Lower lobe of right lung (tissue), 2 donors: Measurements from ENCODE around the gene MAP2K4. TPM values are rescaled to one million over a fixed set of nuclear protein-coding genes. Genes with fewer than 3 reads are reported as not detected.

Experiments used
- ATAC-seq, 2 donors: fragments of 200-7000 bp; cut with Tn5 transposase; one replicate each; pipeline ENCODE4 v1.9.1; 2020 to 2022; ENCODE audit warnings: mild to moderate bottlenecking in 2 of 2, moderate library complexity in 2 of 2
- DNase-seq: peaks from one replicate; pipeline ENCODE4 v3.0.0-alpha.2; 2020
- H3K27ac ChIP-seq: fragments of 200-600 bp; one replicate; pipeline ENCODE4 v1.8.0; 2022
- H3K27me3 ChIP-seq: fragments of 200-600 bp; one replicate; pipeline ENCODE4 v1.8.0; 2022; ENCODE audit warnings: low read depth
- H3K36me3 ChIP-seq: fragments of 200-600 bp; one replicate; pipeline ENCODE4 v1.8.0; 2022; ENCODE audit warnings: mild to moderate bottlenecking
- H3K4me1 ChIP-seq: fragments of 200-600 bp; one replicate; pipeline ENCODE4 v1.8.0; 2022
- H3K4me3 ChIP-seq: fragments of 200-600 bp; one replicate; pipeline ENCODE4 v1.8.0; 2022; ENCODE audit warnings: mild to moderate bottlenecking
- H3K9me3 ChIP-seq: fragments of 200-600 bp; one replicate; pipeline ENCODE4 v1.8.0; 2022
- intact Hi-C: fragments of 100-400 bp; cut with DNase I; formaldehyde crosslinking; loops from one replicate; pipeline ENCODE4 v1.11.0; 2022
- total RNA-seq: library from RNA; stranded (reverse); fragmentation: NEBNext Ultra II Directional; extraction: Animal tissue kit (Norgen Biotek cat#: 25700); gene quantifications from one replicate; pipeline ENCODE4 v1.2.1, GENCODE V29; 2021
- TF ChIP-seq, protein P1 (sequence below): fragments of 200-600 bp; IDR thresholded peaks from one replicate; pipeline ENCODE4 v1.8.0; 2022; ENCODE audit warnings: antibody characterized with exemption, mild to moderate bottlenecking
- donor health status: DM: no; HTN: yes; CAD: no; lungs with severe emphysema.

The MAP2K4 gene
- total RNA-seq, 1 donor from 2014 or later = 33.0 TPM

GRCh38 chr17:12113156-12113555 is 92.5 kb downstream of the MAP2K4 start:
- DNase-seq (no peak), ATAC-seq (no peak)
- H3K4me1 ChIP-seq = no peaks in the 10 kb centered on the region
- TF ChIP-seq, protein P1, sequence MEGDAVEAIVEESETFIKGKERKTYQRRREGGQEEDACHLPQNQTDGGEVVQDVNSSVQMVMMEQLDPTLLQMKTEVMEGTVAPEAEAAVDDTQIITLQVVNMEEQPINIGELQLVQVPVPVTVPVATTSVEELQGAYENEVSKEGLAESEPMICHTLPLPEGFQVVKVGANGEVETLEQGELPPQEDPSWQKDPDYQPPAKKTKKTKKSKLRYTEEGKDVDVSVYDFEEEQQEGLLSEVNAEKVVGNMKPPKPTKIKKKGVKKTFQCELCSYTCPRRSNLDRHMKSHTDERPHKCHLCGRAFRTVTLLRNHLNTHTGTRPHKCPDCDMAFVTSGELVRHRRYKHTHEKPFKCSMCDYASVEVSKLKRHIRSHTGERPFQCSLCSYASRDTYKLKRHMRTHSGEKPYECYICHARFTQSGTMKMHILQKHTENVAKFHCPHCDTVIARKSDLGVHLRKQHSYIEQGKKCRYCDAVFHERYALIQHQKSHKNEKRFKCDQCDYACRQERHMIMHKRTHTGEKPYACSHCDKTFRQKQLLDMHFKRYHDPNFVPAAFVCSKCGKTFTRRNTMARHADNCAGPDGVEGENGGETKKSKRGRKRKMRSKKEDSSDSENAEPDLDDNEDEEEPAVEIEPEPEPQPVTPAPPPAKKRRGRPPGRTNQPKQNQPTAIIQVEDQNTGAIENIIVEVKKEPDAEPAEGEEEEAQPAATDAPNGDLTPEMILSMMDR = no peak
- intact Hi-C loops = no loop called here
- H3K27ac ChIP-seq = no peak overlapping the region
- peaks cover 58% of the 10 kb centered on the region for H3K36me3 ChIP-seq
- no peaks in the 10 kb centered on the region for H3K27me3 ChIP-seq
- H3K4me3 ChIP-seq = no peak overlapping the region
- no peaks in the 10 kb centered on the region for H3K9me3 ChIP-seq

GRCh38 chr17:12114686-12115418 is 94.2 kb downstream of the MAP2K4 start:
- DNase-seq = no peak
- no peak overlapping the region for H3K27ac ChIP-seq
- no peaks in the 10 kb centered on the region for H3K27me3 ChIP-seq
- H3K4me3 ChIP-seq = no peak overlapping the region
- TF ChIP-seq, protein P1 = no peak
- intact Hi-C loops = no loop called here
- no peak for ATAC-seq
- H3K36me3 ChIP-seq = peaks cover 67% of the 10 kb centered on the region
- no peaks in the 10 kb centered on the region for H3K4me1 ChIP-seq
- H3K9me3 ChIP-seq = no peaks in the 10 kb centered on the region

GRCh38 chr17:12116143-12116542 is 95.5 kb downstream of the MAP2K4 start:
- no peak for ATAC-seq
- Histone ChIP-seq H3K4me1 (no peaks in the 10 kb centered on the region), H3K27me3 (no peaks in the 10 kb centered on the region), H3K27ac (no peak overlapping the region), H3K9me3 (no peaks in the 10 kb centered on the region), H3K4me3 (no peak overlapping the region), H3K36me3 (peaks cover 67% of the 10 kb centered on the region)
- DNase-seq = no peak
- intact Hi-C loops = no loop called here
- TF ChIP-seq, protein P1 = no peak

DNA sequence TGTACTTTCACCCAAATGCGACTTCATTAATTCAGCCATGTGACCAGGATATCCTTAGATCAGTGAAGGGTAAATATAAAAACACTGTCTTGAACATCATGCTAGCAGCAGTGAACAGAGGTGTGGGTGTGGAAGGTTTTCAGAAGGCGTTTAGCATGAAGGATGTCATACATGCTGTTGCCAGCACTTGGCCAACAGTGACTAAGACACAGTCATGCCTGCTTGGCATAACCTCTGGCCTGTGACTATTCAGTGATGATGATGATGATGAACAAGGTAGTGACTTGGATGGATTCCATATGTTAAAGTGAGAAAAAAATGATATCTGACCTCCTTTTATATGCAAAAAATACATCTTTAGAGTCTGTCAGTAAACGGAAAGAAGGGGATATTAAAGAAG is 97.9 kb downstream of the MAP2K4 start:
- no peak overlapping the region for H3K27ac ChIP-seq
- H3K4me1 ChIP-seq = no peaks in the 10 kb centered on the region
- DNase-seq = no peak
- H3K4me3 ChIP-seq = no peak overlapping the region
- H3K9me3 ChIP-seq = no peaks in the 10 kb centered on the region
- TF ChIP-seq, protein P1 = no peak
- no peak for ATAC-seq
- intact Hi-C loops = no loop called here
- peaks cover 50% of the 10 kb centered on the region for H3K36me3 ChIP-seq
- H3K27me3 ChIP-seq = no peaks in the 10 kb centered on the region

GRCh38 chr17:12122075-12122474 is 101.4 kb downstream of the MAP2K4 start:
- Histone ChIP-seq H3K9me3 (no peaks in the 10 kb centered on the region), H3K27ac (no peak overlapping the region), H3K27me3 (no peaks in the 10 kb centered on the region), H3K4me1 (no peaks in the 10 kb centered on the region), H3K36me3 (peaks cover 40% of the 10 kb centered on the region), H3K4me3 (no peak overlapping the region)
- ATAC-seq (no peak), DNase-seq (no peak)
- TF ChIP-seq, protein P1 = no peak
- intact Hi-C loops = no loop called here
